Thyroid gland (tissue), 4 donors: ENCODE measurements around the gene APOL5.

Source experiments
- POLR2A ChIP-seq, 2 donors: fragments of 450-650 bp; IDR thresholded peaks; one replicate each; pipeline ENCODE4 v1.6.1; 2017; ENCODE audit warnings: antibody characterized with exemption in 2 of 2, mild to moderate bottlenecking in 2 of 2, moderate library complexity in 1 of 2
- TF ChIP-seq, protein P1 (sequence below), 6 experiments: fragments of 200-600 bp in 3 of 6; fragments of 450-650 bp in 3 of 6; sonication (generic) in 3 of 6; IDR thresholded peaks; one replicate each; pipeline ENCODE4 v1.5.1; 2016 to 2019; ENCODE audit warnings: antibody characterized with exemption in 6 of 6, mild to moderate bottlenecking in 2 of 6, inconsistent platforms in 1 of 6, moderate library complexity in 1 of 6

DNA sequence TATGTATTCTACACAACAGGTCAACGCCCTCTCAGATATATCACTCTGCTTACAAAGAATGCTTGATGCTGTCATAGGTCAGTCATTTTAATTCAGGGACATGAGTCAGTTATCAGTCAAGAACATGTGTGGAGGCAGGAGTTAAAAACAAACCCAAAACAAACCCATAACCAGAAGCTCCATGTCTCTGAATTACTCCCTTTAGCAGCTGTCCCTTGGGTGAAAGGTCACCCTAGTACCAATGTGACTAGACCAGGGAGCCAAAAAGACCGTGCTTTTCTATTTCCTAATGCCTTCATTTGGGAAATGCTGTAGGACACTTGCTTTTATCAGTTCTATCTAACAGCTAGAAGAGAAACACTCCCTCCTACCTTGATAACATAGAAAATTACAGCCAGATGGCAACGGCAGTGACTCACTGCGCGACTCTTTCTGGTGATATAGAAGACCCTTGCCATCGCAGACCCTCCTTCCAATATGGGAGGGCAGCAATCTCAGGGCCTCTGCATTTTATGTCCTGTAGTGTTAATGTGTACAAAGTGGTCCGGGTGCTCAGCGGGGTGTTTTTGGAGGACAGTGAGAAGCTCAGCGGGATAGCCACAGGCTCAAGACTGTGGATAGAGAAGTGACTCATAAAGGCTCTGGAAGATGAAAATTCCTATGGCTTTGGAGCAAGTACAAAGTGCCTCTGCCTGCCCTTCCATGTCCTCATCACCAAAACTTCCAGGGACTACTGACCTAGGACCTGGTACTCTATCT lies 24.8 kb downstream of the APOL5 start:
- TF ChIP-seq, protein P1, sequence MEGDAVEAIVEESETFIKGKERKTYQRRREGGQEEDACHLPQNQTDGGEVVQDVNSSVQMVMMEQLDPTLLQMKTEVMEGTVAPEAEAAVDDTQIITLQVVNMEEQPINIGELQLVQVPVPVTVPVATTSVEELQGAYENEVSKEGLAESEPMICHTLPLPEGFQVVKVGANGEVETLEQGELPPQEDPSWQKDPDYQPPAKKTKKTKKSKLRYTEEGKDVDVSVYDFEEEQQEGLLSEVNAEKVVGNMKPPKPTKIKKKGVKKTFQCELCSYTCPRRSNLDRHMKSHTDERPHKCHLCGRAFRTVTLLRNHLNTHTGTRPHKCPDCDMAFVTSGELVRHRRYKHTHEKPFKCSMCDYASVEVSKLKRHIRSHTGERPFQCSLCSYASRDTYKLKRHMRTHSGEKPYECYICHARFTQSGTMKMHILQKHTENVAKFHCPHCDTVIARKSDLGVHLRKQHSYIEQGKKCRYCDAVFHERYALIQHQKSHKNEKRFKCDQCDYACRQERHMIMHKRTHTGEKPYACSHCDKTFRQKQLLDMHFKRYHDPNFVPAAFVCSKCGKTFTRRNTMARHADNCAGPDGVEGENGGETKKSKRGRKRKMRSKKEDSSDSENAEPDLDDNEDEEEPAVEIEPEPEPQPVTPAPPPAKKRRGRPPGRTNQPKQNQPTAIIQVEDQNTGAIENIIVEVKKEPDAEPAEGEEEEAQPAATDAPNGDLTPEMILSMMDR (IDR thresholded peaks at IDR 0.05) = no peak
- no peak for TF ChIP-seq POLR2A (IDR thresholded peaks at IDR 0.05)
